Dedifferentiated amniotic fluid mesenchymal stem cell (primary cell): ENCODE results near the gene EFNA4.
"Not testable (repeated sequence)": the region's sequence is repeated elsewhere in the genome, so short reads cannot be mapped to it uniquely, and the experiment has no call there.

ENCODE experiments used
- DNase-seq: peaks from one replicate; pipeline ENCODE4 v3.0.0-alpha.2; 2016; ENCODE audit errors: extremely low spot score

Gene EFNA4

DNA sequence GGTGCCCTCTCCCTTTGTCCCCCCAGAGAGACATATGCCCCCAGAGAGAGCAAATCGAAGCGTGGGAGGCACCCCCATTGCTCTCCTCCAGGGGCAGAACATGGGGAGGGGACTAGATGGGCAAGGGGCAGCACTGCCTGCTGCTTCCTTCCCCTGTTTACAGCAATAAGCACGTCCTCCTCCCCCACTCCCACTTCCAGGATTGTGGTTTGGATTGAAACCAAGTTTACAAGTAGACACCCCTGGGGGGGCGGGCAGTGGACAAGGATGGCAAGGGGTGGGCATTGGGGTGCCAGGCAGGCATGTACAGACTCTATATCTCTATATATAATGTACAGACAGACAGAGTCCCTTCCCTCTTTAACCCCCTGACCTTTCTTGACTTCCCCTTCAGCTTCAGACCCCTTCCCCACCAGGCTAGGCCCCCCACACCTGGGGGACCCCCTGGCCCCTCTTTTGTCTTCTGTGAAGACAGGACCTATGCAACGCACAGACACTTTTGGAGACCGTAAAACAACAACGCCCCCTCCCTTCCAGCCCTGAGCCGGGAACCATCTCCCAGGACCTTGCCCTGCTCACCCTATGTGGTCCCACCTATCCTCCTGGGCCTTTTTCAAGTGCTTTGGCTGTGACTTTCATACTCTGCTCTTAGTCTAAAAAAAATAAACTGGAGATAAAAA is 23.5 kb downstream of the EFNA4 start:
- no peak for DNase-seq

DNA sequence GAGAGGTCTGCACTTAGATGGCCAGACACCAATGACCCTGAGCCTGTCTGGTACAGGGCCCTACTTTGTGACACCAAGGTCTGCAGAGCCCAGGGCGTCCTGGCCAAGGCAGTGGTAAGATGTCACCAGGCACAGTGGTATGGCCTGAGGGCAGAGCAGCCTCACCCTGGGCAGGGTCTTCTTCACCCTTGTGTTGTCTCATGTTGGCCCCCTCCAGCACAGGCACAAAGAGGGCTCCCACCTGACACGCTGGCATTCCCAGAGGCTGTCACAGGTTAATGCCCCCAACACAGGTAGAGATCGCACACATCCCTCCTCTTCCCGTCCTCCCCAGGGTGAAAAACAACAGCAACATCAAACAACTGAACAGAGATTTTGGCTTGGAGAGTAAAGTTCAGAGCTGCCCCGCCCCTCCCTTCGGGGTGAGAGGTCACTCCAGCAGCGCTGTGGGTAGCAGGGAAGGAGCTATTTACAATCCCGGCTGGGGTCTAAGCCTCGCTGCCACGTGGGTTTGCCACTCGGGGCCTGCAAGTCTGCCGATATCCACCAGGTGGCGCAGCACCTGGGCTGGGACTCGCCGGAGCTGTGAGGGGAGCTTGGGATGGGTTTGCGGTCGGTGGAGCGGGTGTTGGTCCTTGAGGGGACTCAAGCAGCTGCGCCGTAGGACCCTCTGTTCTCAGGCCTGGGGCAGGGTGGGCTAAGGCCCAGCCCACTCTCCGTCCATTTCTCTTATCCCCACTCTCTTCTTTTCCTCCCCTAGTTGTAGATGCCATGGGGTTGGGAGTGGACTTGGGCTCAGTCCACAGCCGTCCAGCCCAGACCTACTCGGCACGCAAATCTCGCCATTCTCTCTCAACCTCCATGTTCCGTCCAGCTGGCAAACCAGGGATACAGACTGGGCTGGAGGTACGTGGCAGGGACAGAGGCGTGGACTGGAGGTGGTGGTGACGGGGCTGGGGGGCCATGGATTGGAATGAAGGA is 27.8 kb downstream of the EFNA4 start:
- peak; percentile 56 for DNase-seq

DNA sequence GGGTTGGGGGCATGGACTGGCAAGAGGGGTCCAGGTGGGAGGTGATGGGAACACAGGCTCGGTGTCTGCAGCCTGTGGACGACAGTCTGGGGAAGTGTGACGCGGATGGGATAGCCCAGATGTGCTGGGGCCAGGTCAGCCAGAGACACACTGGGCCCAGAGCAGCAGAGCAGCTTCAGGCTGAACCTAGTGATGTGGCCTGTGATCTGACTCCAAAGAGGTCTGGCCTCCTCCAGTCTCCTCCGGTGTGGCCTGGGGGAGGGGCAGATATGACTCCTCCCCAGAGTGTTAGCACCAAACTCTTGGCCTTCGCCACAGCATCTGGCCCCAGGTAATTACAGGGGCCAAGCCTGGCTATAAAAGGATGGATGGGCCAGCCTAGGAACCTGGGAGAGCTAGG is 28.6 kb downstream of the EFNA4 start:
- no peak for DNase-seq

DNA sequence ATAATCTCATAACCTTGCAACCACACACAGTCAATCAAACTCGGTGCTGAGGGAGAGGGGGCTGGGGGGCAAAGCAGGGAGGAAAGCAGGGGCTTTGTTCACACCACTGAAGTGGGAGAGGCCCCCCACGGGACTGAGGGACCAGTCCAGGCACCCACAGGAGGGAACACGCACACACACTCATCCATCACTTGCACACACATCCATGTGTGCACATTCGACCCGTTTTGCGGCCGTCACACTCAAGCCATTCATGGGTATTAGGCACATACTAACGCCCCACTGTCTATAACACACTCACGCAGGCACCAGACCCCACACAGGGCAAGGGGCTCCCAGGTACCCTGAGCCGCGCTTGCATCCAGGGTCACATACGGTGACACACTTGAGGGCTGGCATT is 29.1 kb downstream of the EFNA4 start:
- DNase-seq: no peak

GRCh38 chr1:155093911-155094621 is 30.5 kb downstream of the EFNA4 start:
- peak; percentile 56 for DNase-seq

- no peak for DNase-seq
Observed at GRCh38 chr1:155094622-155094948, 31.0 kb downstream of the EFNA4 start.

- no peak for DNase-seq
Observed at GRCh38 chr1:155099331-155099730, 35.8 kb downstream of the EFNA4 start.

- DNase-seq: no peak
Observed at GRCh38 chr1:155103325-155103724, 39.8 kb downstream of the EFNA4 start.

DNA sequence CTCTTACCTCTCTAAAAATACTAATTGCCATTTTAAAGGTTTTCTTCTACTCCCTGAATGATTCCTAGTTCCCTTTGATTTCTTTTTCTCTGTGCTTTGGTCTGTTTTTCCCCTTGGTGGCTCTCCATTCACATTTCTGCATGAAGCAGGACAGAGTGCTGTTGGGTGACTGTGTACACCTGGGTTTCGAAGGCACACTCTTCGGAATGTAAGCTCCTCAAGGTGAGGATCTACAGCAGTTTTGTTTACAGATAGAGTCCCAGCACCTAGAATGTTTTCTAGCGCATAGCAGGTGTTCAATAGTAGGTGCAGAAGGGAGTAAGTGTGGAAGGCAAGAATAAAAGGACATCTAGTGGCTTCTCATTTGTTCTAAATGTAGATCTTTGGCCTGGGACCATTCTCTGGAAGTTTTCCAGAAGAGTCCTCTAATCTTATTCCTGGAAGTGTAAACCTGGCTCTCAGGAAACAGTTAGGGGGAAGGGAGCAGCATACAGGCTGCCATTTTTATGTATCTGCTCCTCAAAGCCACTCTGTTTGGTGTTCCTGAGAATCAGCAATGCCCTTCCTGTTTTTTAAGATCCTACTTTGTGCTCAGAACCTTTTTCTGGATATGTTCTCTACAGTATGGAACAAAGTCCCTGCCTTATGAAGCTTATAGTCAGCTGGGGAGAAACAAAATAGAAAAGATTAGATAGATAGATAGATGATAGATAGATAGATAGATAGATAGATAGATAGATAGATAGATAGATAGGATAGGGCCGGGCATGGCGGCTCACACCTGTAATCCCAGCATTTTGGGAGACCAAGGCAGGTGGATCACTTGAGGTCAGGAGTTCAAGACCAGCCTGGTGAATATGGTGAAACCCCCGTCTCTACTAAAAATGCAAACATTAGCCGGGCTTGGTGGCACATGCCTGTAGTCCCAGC is 41.3 kb downstream of the EFNA4 start:
- no peak for DNase-seq

- no peak for DNase-seq
Observed at GRCh38 chr1:155105604-155106011, 42.1 kb downstream of the EFNA4 start.

DNA sequence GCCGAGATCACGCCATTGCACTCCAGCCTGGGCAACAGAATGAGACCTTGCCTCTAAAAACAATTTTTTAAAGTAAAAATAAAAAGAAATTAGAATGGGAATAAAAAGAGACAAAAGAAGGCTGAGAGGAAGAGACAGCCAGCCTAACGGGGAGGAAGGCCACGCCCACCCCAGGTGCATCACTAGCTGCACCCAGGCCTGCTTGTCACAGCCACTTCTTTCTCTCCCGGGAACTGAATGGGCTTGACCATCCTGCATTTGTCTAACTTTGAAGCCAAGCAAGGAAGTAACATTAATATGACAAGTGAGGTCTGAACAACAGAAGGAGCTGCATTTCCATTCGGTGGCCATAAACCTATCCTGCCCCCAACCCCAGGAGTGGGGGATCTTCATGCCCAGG is 43.3 kb downstream of the EFNA4 start:
- DNase-seq: no peak

- no peak for DNase-seq
Observed at GRCh38 chr1:155107309-155108264, 44.0 kb downstream of the EFNA4 start.

GRCh38 chr1:155108296-155108695 is 44.8 kb downstream of the EFNA4 start:
- no peak for DNase-seq

DNA sequence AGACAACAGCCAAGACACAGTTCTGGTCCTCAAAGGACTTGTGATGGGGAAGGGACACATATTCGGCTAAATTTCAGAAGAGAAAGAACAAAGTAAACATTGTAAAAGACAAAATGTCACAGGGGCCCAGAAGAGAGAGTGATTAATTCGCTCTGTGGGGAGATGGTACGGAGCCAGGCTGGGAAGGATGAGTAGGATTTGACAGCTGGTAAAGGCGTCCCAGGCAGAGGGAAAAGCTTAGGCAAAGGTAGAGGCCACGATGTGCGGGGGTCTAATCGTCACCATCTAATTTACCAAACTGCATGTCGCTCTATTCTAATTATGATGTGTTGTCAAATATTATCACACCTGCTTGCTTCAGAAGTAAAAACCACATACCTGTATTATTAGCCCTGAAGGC is 46.8 kb downstream of the EFNA4 start:
- no peak for DNase-seq

GRCh38 chr1:155110826-155111225 is 47.3 kb downstream of the EFNA4 start:
- no peak for DNase-seq

- no peak for DNase-seq
Observed at GRCh38 chr1:155113450-155113980, 50.0 kb downstream of the EFNA4 start.

DNA sequence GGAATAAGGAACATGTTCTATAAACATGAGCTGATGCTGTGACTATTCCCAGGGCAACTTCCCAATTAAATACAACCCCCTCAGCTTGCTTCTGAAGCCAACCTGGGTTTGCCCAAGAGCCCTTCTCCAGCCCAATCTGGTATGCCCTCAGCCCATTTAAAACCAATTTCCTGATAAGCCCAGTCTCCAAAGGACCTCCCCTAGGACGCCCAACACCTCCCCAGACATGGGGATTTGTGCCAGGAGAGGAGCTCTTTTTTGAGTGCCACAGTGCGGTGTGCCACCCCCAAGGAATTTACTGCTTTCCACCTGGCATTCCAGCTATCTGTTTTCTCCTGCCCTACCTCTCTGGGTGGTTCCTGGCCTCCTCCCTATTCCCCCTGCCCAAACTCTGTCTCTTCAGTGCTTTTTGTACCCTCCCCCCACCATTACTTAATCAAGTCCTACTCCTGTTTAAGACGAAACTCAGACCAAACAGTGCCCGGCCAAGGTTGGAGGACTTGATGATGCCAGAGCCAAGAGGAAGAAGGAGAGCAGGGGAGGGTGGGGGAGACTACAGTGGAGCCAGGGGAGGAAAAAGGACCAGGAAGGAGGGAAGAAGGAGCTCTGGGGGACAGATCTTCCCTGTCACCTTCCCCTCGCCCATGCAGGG is 52.7 kb downstream of the EFNA4 start:
- DNase-seq: no peak

DNA sequence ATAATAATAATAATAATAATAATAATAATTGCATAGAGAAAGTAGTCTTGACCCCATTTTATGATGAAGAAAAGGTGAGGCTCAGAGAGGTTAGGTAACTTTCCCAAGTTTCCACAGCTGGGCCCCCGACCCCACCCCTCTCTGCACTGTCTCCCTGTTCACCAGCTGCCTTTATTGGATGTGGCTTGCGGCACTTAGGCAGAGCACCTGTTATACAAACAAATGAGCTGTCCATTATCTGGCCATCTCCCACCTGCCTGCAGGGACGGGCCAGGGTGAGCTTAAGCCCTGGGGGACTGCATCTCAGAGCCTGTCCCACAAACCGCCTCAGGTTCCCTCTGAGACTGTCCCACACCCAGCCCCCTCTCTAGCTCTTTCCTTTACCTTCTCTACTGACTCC is 54.1 kb downstream of the EFNA4 start:
- no peak for DNase-seq

- not testable (repeated sequence) for DNase-seq
Observed at GRCh38 chr1:155118090-155118489, 54.5 kb downstream of the EFNA4 start.
